SK-N-SH (cell line): ENCODE measurements around the gene DPPA5. TPM values are rescaled to one million over a fixed set of nuclear protein-coding genes. Genes with fewer than 3 reads are reported as not detected.

ENCODE experiments used
- CTCF ChIA-PET: fragments of 300-600, 350-600 bp; formaldehyde crosslinking; extraction: SDS; loops from one replicate; lab custom pipeline; 2021; lab: Yijun Ruan, JAX
- POLR2A ChIA-PET: fragments of 350-600 bp; sonication (Branson Sonifier 250); formaldehyde crosslinking; extraction: SDS; loops from one replicate; lab custom pipeline; 2020; ENCODE audit warnings: antibody characterized with exemption, inconsistent platforms; lab: Yijun Ruan, JAX
- DNase-seq: peaks from one replicate; pipeline ENCODE4 v3.0.0; 2012
- H2AFZ ChIP-seq: fragments of 200-600 bp; sonication (generic); 2 replicates; pipeline ENCODE4 v1.8.1; 2016; ENCODE audit warnings: antibody characterized with exemption, mild to moderate bottlenecking, low read depth
- H3F3A ChIP-seq: fragments of 200-600 bp; sonication (generic); replicated peaks from 2 replicates; pipeline ENCODE3; 2016; ENCODE audit warnings: antibody characterized with exemption, mild to moderate bottlenecking; ENCODE audit not compliant: insufficient read depth
- H3K27ac ChIP-seq, 2 experiments: fragments of 200-500 bp in 1 of 2; fragments of 200-600 bp in 1 of 2; sonication (Bioruptor generic) in 1 of 2; sonication (generic), shearing (Covaris generic) in 1 of 2; 2 replicates each; pipeline versions ENCODE4 v1.5.1 to v1.6.1; 2014 to 2016; ENCODE audit warnings: low read depth in 2 of 2, inconsistent platforms in 1 of 2, low read length in 1 of 2, mild to moderate bottlenecking in 1 of 2, mixed read lengths in 1 of 2
- H3K27me3 ChIP-seq: fragments of 200-600 bp; sonication (generic), shearing (Covaris generic); 2 replicates; pipeline ENCODE4 v1.6.1; 2016; ENCODE audit warnings: mixed run types; ENCODE audit not compliant: insufficient read depth
- H3K36me3 ChIP-seq, 2 experiments: fragments of 200-500 bp in 1 of 2; fragments of 200-600 bp in 1 of 2; sonication (Bioruptor generic) in 1 of 2; sonication (generic) in 1 of 2; replicated peaks in 1 of 2; 2 replicates each; pipeline versions ENCODE3 to v1.5.1; 2014 to 2016; ENCODE audit warnings: low read length in 1 of 2, mild to moderate bottlenecking in 1 of 2; ENCODE audit not compliant: insufficient read depth in 2 of 2, control insufficient read depth in 1 of 2
- H3K4me1 ChIP-seq, 2 experiments: fragments of 200-500 bp in 1 of 2; fragments of 200-600 bp in 1 of 2; sonication (Bioruptor generic) in 1 of 2; sonication (generic), shearing (Covaris generic) in 1 of 2; 2 replicates each; pipeline versions ENCODE4 v1.5.1 to v1.6.1; 2014 to 2016; ENCODE audit warnings: low read depth in 1 of 2, low read length in 1 of 2, mixed run types in 1 of 2; ENCODE audit not compliant: insufficient read depth in 2 of 2, control insufficient read depth in 1 of 2
- H3K4me2 ChIP-seq: fragments of 200-600 bp; sonication (generic), shearing (Covaris generic); 2 replicates; pipeline ENCODE4 v1.6.1; 2017; ENCODE audit warnings: mixed run types
- H3K4me3 ChIP-seq, 2 experiments: fragments of 200-500 bp in 1 of 2; fragments of 200-600 bp in 1 of 2; sonication (Bioruptor generic) in 1 of 2; sonication (generic), shearing (Covaris generic) in 1 of 2; 2 replicates each; pipeline versions ENCODE4 v1.5.1 to v1.8.1; 2014 to 2016; ENCODE audit warnings: low read depth in 2 of 2, inconsistent platforms in 1 of 2, low read length in 1 of 2, mild to moderate bottlenecking in 1 of 2, mixed read lengths in 1 of 2, moderate library complexity in 1 of 2
- H3K79me2 ChIP-seq: fragments of 200-600 bp; sonication (generic); 2 replicates; pipeline ENCODE4 v1.8.1; 2017; ENCODE audit warnings: mild to moderate bottlenecking; ENCODE audit not compliant: insufficient read depth
- H3K9ac ChIP-seq: fragments of 200-600 bp; sonication (generic); 2 replicates; pipeline ENCODE4 v1.6.1; 2017; ENCODE audit warnings: mixed run types
- H3K9me2 ChIP-seq: fragments of 200-600 bp; sonication (generic); 2 replicates; pipeline ENCODE4 v1.6.1; 2017; ENCODE audit warnings: mixed run types
- H3K9me3 ChIP-seq: fragments of 200-600 bp; sonication (generic); 2 replicates; pipeline ENCODE4 v1.6.1; 2017; ENCODE audit warnings: mixed run types, mild to moderate bottlenecking, moderate library complexity
- H4K20me1 ChIP-seq: fragments of 200-600 bp; sonication (generic); 2 replicates; pipeline ENCODE4 v1.6.1; 2017; ENCODE audit warnings: mild to moderate bottlenecking, mixed run types; ENCODE audit not compliant: insufficient read depth
- CHD2 ChIP-seq: fragments of 150-350 bp; IDR thresholded peaks from 2 replicates; pipeline ENCODE4 v1.6.1; 2018; ENCODE audit warnings: low read length; ENCODE audit not compliant: partially characterized antibody
- EZH2phosphoT487 ChIP-seq: fragments of 200-600 bp; sonication (generic); IDR thresholded peaks from 2 replicates; pipeline ENCODE4 v1.6.1; 2017; ENCODE audit warnings: low read depth, mixed run types, mild to moderate bottlenecking, antibody characterized with exemption, moderate library complexity, borderline replicate concordance
- FOSL2 ChIP-seq: IDR thresholded peaks from 2 replicates; pipeline ENCODE4 v1.4.0; 2012; ENCODE audit warnings: low read depth, mild to moderate bottlenecking, moderate library complexity, borderline replicate concordance
- FOXJ3 ChIP-seq: sonication (generic); formaldehyde crosslinking; IDR thresholded peaks from 2 replicates; pipeline ENCODE4 v1.5.1; 2020; ENCODE audit warnings: mild to moderate bottlenecking, missing genetic modification reagents
- FOXM1 ChIP-seq: IDR thresholded peaks from 2 replicates; pipeline ENCODE4 v1.4.0; 2012; ENCODE audit warnings: low read depth, mild to moderate bottlenecking
- GATA2 ChIP-seq: sonication (generic); formaldehyde crosslinking; IDR thresholded peaks from 2 replicates; pipeline ENCODE4 v1.5.0; 2020; ENCODE audit warnings: mild to moderate bottlenecking, missing genetic modification reagents
- JUND ChIP-seq: IDR thresholded peaks from 2 replicates; pipeline ENCODE4 v1.4.0; 2012
- MEF2A ChIP-seq: IDR thresholded peaks from 2 replicates; pipeline ENCODE4 v1.4.0; 2012; ENCODE audit warnings: low read depth, borderline replicate concordance
- NRF1 ChIP-seq: IDR thresholded peaks from 2 replicates; pipeline ENCODE4 v1.6.1; 2012; ENCODE audit warnings: low read depth, mild to moderate bottlenecking, low read length
- PBX3 ChIP-seq: IDR thresholded peaks from 2 replicates; pipeline ENCODE4; 2012
- RCOR1 ChIP-seq: fragments of 150-350 bp; IDR thresholded peaks from 2 replicates; pipeline ENCODE4 v1.6.1; 2017; ENCODE audit warnings: antibody characterized with exemption, low read length
- RFX5 ChIP-seq: IDR thresholded peaks from 2 replicates; pipeline ENCODE4 v1.6.1; 2012; ENCODE audit warnings: mild to moderate bottlenecking, improper control_type of control experiment, low read length
- RXRA ChIP-seq: IDR thresholded peaks from 2 replicates; pipeline ENCODE4 v1.4.0; 2012; ENCODE audit warnings: low read depth, mild to moderate bottlenecking, borderline replicate concordance
- SIN3A ChIP-seq: IDR thresholded peaks from 2 replicates; pipeline ENCODE4 v1.6.1; 2012; ENCODE audit warnings: low read depth, mild to moderate bottlenecking, low read length, moderate library complexity, borderline replicate concordance
- TCF12 ChIP-seq: IDR thresholded peaks from 2 replicates; pipeline ENCODE4 v1.4.0; 2012
- USF2 ChIP-seq: fragments of 150-350 bp; IDR thresholded peaks from 2 replicates; pipeline ENCODE4 v1.6.1; 2017; ENCODE audit warnings: antibody characterized with exemption, low read length, low read depth, borderline replicate concordance
- YY1 ChIP-seq: IDR thresholded peaks from 2 replicates; pipeline ENCODE4 v1.4.0; 2012; ENCODE audit warnings: low read depth, mild to moderate bottlenecking
- ZBTB33 ChIP-seq: IDR thresholded peaks from 2 replicates; pipeline ENCODE4 v1.4.0; 2012; ENCODE audit warnings: low read depth, borderline replicate concordance
- WGBS: methylation state at CpG from one replicate; pipeline ENCODE4 v1.1.6; 2017; ENCODE audit warnings: low lambda C conversion rate; 5-methylcytosine and 5-hydroxymethylcytosine counted together
- polyA plus RNA-seq, 3 experiments: library from polyadenylated mRNA; depleted of rRNA; stranded (reverse); fragments of >200 nt; gene quantifications; 2 replicates each; pipeline ENCODE4 v1.2.3, GENCODE V29; 2012

Gene DPPA5
- polyA plus RNA-seq, 1 of the 3 experiments (the other 2 are of a cell fraction) = not detected

GRCh38 chr6:73340048-73340447 lies 14.0 kb downstream of the DPPA5 start:
- TF ChIP-seq FOXM1 = no peak
- no peak for TF ChIP-seq FOXJ3 (CRISPR knock-in tag)
- no peak for TF ChIP-seq CHD2
- TF ChIP-seq JUND = no peak
- no peak for TF ChIP-seq SIN3A
- no peak for TF ChIP-seq PBX3
- no peak for TF ChIP-seq FOSL2
- no peak for TF ChIP-seq RFX5
- no peak for TF ChIP-seq TCF12
- H3K4me3 ChIP-seq = no peak overlapping the region
- ChIA-PET POLR2A (no interaction called here), CTCF (interaction anchor here (0.7 kb wide), 1 partner anchor 336 kb away, joined by 3 read pairs; no protein-coding TSS in a partner anchor)
- no peaks in the 10 kb centered on the region for H4K20me1 ChIP-seq
- H3K9me2 ChIP-seq = no peaks in the 10 kb centered on the region
- no peak for DNase-seq
- no peak overlapping the region for H2AFZ ChIP-seq
- H3K9ac ChIP-seq = no peak overlapping the region
- H3K36me3 ChIP-seq = no peaks in the 10 kb centered on the region
- H3K4me2 ChIP-seq = no peak overlapping the region
- no peak overlapping the region for H3K27ac ChIP-seq
- no peaks in the 10 kb centered on the region for H3F3A ChIP-seq
- no peaks in the 10 kb centered on the region for H3K27me3 ChIP-seq
- WGBS = 38% methylated on average over 2 of the region's 2 CpGs
- H3K79me2 ChIP-seq = no peaks in the 10 kb centered on the region
- H3K9me3 ChIP-seq = no peaks in the 10 kb centered on the region
- H3K4me1 ChIP-seq = no peaks in the 10 kb centered on the region

GRCh38 chr6:73339340-73339739 lies 14.7 kb downstream of the DPPA5 start:
- Histone ChIP-seq H3K9ac (no peak overlapping the region), H3K4me3 (no peak overlapping the region), H3K9me3 (no peaks in the 10 kb centered on the region), H2AFZ (no peak overlapping the region), H3K79me2 (no peaks in the 10 kb centered on the region), H3K9me2 (no peaks in the 10 kb centered on the region), H3K4me2 (no peak overlapping the region), H3K4me1 (no peaks in the 10 kb centered on the region), H3K27ac (no peak overlapping the region), H3K27me3 (no peaks in the 10 kb centered on the region), H3F3A (no peaks in the 10 kb centered on the region), H3K36me3 (no peaks in the 10 kb centered on the region), H4K20me1 (no peaks in the 10 kb centered on the region)
- TF ChIP-seq FOSL2 (no peak), FOXJ3 (CRISPR knock-in tag) (no peak)
- ChIA-PET CTCF (interaction anchor here (0.7 to 2.1 kb wide), 3 partner anchors 12 to 336 kb away, joined by 3 to 13 read pairs (median 3); no protein-coding TSS in a partner anchor), POLR2A (no interaction called here)
- WGBS = 90% methylated on average over 3 of the region's 3 CpGs
- no peak for DNase-seq

- no peak overlapping the region for H3K27ac ChIP-seq
- no peaks in the 10 kb centered on the region for H3K9me3 ChIP-seq
- ChIA-PET POLR2A (no interaction called here), CTCF (interaction anchor here (1.5 to 5.8 kb wide), 3 partner anchors 43 to 916 kb away, joined by 4 to 48 read pairs (median 30); no protein-coding TSS in a partner anchor)
- no peaks in the 10 kb centered on the region for H3K79me2 ChIP-seq
- no peaks in the 10 kb centered on the region for H3F3A ChIP-seq
- no peak for DNase-seq
- H3K9me2 ChIP-seq = no peaks in the 10 kb centered on the region
- no peaks in the 10 kb centered on the region for H3K36me3 ChIP-seq
- H3K27me3 ChIP-seq = no peaks in the 10 kb centered on the region; the same call in 1 of the 2 replicates
- H3K4me2 ChIP-seq = no peak overlapping the region
- H3K4me3 ChIP-seq = no peak overlapping the region
- no peaks in the 10 kb centered on the region for H4K20me1 ChIP-seq
- WGBS = 63% methylated on average over 3 of the region's 3 CpGs
- TF ChIP-seq FOXJ3 (CRISPR knock-in tag) (no peak), GATA2 (CRISPR knock-in tag) (no peak), RCOR1 (no peak), ZBTB33 (no peak), MEF2A (no peak), NRF1 (no peak), YY1 (no peak), EZH2phosphoT487 (no peak), USF2 (no peak), RXRA (no peak)
- H3K9ac ChIP-seq = no peak overlapping the region
- peak overlapping the region; percentile 6; the same call in 1 of the 2 replicates for H2AFZ ChIP-seq
- no peaks in the 10 kb centered on the region for H3K4me1 ChIP-seq
These were observed 24.9 kb downstream of the DPPA5 start for GRCh38 chr6:73329201-73329600.
